KMS-11 (cell line): Measurements from ENCODE around the gene NUP58.

Source experiments
- H2AFZ ChIP-seq: fragments of 200-600 bp; sonication (generic); 2 replicates; pipeline ENCODE4 v1.6.1; 2016; ENCODE audit warnings: antibody characterized with exemption, mixed run types, low read depth
- H3K27ac ChIP-seq: fragments of 200-600 bp; sonication (generic); 2 replicates; pipeline ENCODE4 v1.6.1; 2016; ENCODE audit warnings: mild to moderate bottlenecking, mixed run types
- H3K27me3 ChIP-seq: fragments of 200-600 bp; sonication (generic); 2 replicates; pipeline ENCODE4 v1.6.1; 2017; ENCODE audit warnings: mild to moderate bottlenecking, low read depth, mixed run types, moderate library complexity; ENCODE audit not compliant: insufficient read depth
- H3K36me3 ChIP-seq: fragments of 200-600 bp; sonication (generic); 2 replicates; pipeline ENCODE4 v1.6.1; 2017; ENCODE audit warnings: mild to moderate bottlenecking, mixed run types; ENCODE audit not compliant: insufficient read depth
- H3K4me1 ChIP-seq: fragments of 200-600 bp; sonication (generic); 2 replicates; pipeline ENCODE4 v1.6.1; 2016; ENCODE audit warnings: mild to moderate bottlenecking, low read depth, mixed run types; ENCODE audit not compliant: poor library complexity, severe bottlenecking
- H3K4me2 ChIP-seq: fragments of 200-600 bp; sonication (generic); 2 replicates; pipeline ENCODE4 v1.7.0; 2016; ENCODE audit warnings: mild to moderate bottlenecking, mixed run types
- H3K4me3 ChIP-seq: fragments of 200-600 bp; sonication (generic); IDR thresholded peaks from 2 replicates; pipeline ENCODE4 v1.6.1; 2017; ENCODE audit warnings: low read depth, low read length, mixed read lengths; ENCODE audit not compliant: insufficient read depth
- H3K79me2 ChIP-seq: fragments of 200-600 bp; sonication (generic); 2 replicates; pipeline ENCODE4 v1.6.1; 2016; ENCODE audit warnings: low read depth, mixed run types; ENCODE audit not compliant: insufficient read depth
- H3K9ac ChIP-seq: fragments of 200-600 bp; sonication (generic); 2 replicates; pipeline ENCODE4 v1.6.1; 2016; ENCODE audit warnings: mild to moderate bottlenecking, mixed run types
- H4K20me1 ChIP-seq: fragments of 200-600 bp; sonication (generic); 2 replicates; pipeline ENCODE4 v1.6.1; 2016; ENCODE audit warnings: mild to moderate bottlenecking, mixed run types; ENCODE audit not compliant: insufficient read depth
- TF ChIP-seq, protein P1 (sequence below): fragments of 200-600 bp; sonication (generic); conservative IDR thresholded peaks from 2 replicates; pipeline ENCODE4 v1.6.1; 2017; ENCODE audit warnings: low read depth, mild to moderate bottlenecking, antibody characterized with exemption, low read length, moderate library complexity, mixed read lengths

Gene NUP58

DNA sequence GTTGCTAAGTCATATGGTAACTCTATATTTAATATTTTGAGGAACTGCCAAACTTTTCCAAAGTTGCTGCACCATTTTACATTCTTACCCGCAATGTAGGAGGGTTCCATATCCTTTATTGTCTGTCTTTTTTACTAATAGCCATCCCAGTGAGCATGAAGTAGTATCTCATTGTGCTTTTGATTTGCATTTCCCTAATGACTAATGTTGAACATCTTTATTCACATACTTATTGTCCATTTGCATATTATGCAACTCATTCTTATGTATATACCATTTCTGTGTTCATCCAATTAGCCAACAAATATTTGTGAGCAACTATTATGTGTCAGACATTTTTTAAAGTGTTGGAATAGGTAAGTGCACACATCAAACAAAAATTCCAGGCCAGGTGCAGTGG is 50.0 kb downstream of the NUP58 start:
- H3K27ac ChIP-seq = no peak overlapping the region
- no peak overlapping the region for H3K4me2 ChIP-seq
- no peaks in the 10 kb centered on the region for H3K36me3 ChIP-seq
- H3K27me3 ChIP-seq = no peaks in the 10 kb centered on the region
- TF ChIP-seq, protein P1, sequence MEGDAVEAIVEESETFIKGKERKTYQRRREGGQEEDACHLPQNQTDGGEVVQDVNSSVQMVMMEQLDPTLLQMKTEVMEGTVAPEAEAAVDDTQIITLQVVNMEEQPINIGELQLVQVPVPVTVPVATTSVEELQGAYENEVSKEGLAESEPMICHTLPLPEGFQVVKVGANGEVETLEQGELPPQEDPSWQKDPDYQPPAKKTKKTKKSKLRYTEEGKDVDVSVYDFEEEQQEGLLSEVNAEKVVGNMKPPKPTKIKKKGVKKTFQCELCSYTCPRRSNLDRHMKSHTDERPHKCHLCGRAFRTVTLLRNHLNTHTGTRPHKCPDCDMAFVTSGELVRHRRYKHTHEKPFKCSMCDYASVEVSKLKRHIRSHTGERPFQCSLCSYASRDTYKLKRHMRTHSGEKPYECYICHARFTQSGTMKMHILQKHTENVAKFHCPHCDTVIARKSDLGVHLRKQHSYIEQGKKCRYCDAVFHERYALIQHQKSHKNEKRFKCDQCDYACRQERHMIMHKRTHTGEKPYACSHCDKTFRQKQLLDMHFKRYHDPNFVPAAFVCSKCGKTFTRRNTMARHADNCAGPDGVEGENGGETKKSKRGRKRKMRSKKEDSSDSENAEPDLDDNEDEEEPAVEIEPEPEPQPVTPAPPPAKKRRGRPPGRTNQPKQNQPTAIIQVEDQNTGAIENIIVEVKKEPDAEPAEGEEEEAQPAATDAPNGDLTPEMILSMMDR = no peak
- H3K9ac ChIP-seq = no peak overlapping the region
- H3K79me2 ChIP-seq = no peaks in the 10 kb centered on the region
- no peak overlapping the region for H3K4me3 ChIP-seq
- H2AFZ ChIP-seq = no peak overlapping the region
- no peaks in the 10 kb centered on the region for H4K20me1 ChIP-seq
- H3K4me1 ChIP-seq = no peaks in the 10 kb centered on the region

DNA sequence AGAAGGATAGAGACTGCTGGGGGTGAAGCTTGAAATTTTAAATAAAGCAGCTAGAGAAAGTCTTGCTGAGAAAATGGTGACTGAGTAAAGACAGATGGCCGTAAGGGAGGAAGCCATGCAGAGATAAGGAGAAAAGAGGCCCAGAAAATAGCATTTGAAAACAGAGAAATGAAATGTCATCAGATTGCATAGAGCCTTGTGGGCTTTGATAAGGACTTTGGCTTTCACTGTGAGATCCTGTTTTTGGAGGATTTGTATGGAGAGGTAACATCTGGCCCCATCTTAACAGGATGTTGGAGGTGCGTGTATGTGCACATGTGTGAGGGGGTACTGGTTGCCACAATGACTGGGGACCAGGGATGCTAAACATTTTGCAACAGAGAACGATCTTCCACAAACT is 50.8 kb downstream of the NUP58 start:
- H2AFZ ChIP-seq = no peak overlapping the region

DNA sequence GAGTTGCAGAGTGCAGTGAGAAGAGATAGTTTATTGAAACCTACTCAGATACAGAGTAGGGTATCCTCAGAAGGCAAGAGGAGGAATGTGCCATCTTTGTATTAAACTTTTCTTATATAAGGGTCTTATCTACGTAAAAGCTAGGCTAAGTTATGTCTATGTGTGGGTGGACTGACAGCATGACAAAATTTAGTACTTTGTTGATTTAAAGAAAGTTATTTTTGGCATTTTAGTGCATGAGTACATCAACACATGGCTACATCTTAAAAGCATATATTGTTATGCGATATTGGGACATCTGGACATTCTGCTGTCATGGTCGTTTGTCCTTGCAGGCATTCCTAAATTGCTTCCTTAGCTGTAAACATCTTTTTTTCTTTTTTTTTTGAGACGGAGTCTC is 51.4 kb downstream of the NUP58 start:
- Histone ChIP-seq H3K27me3 (no peaks in the 10 kb centered on the region), H3K4me1 (no peaks in the 10 kb centered on the region), H3K4me3 (no peak overlapping the region), H4K20me1 (no peaks in the 10 kb centered on the region), H3K36me3 (no peaks in the 10 kb centered on the region), H2AFZ (no peak overlapping the region), H3K79me2 (no peaks in the 10 kb centered on the region), H3K27ac (no peak overlapping the region), H3K9ac (no peak overlapping the region), H3K4me2 (no peak overlapping the region)
- TF ChIP-seq, protein P1 = no peak

More for the DNA sequence above, 50.8 kb downstream of the NUP58 start:
- H3K9ac ChIP-seq = no peak overlapping the region
- no peaks in the 10 kb centered on the region for H3K4me1 ChIP-seq
- no peaks in the 10 kb centered on the region for H3K27me3 ChIP-seq
- no peak overlapping the region for H3K4me3 ChIP-seq
- no peaks in the 10 kb centered on the region for H3K36me3 ChIP-seq
- TF ChIP-seq, protein P1 = no peak
- H4K20me1 ChIP-seq = no peaks in the 10 kb centered on the region
- no peak overlapping the region for H3K4me2 ChIP-seq
- H3K27ac ChIP-seq = no peak overlapping the region
- H3K79me2 ChIP-seq = no peaks in the 10 kb centered on the region

DNA sequence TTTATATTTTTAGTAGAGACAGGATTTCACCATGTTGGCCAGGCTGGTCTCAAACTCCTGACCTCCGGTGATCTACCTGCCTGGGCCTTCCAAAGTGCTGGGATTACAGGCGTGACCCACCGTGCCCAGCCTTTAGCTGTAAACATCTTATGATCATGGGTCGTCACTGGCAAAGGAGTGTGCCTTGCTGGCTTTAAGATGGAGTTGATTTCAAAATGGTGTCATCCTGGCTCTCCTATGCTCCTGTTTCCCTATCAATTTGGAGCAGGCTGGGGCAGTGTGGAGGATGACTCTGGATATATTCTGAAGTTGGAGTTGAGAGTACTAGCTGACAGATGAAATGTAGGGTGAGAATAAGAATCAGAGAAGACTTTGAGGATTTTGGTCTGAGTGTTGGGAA is 51.9 kb downstream of the NUP58 start:
- Histone ChIP-seq H3K4me3 (no peak overlapping the region), H3K27me3 (no peaks in the 10 kb centered on the region), H3K36me3 (no peaks in the 10 kb centered on the region), H3K27ac (no peak overlapping the region), H3K79me2 (no peaks in the 10 kb centered on the region), H3K9ac (no peak overlapping the region), H3K4me1 (no peaks in the 10 kb centered on the region), H4K20me1 (no peaks in the 10 kb centered on the region), H3K4me2 (no peak overlapping the region), H2AFZ (no peak overlapping the region)
- TF ChIP-seq, protein P1 = no peak
